Bone marrow (tissue), 2 donors: ENCODE data around the gene GALNTL6.

Experiments used
- DNase-seq, 2 donors: peaks; one replicate each; lab custom pipeline; 2025; lab: John Stamatoyannopoulos, UW

Gene GALNTL6

DNA sequence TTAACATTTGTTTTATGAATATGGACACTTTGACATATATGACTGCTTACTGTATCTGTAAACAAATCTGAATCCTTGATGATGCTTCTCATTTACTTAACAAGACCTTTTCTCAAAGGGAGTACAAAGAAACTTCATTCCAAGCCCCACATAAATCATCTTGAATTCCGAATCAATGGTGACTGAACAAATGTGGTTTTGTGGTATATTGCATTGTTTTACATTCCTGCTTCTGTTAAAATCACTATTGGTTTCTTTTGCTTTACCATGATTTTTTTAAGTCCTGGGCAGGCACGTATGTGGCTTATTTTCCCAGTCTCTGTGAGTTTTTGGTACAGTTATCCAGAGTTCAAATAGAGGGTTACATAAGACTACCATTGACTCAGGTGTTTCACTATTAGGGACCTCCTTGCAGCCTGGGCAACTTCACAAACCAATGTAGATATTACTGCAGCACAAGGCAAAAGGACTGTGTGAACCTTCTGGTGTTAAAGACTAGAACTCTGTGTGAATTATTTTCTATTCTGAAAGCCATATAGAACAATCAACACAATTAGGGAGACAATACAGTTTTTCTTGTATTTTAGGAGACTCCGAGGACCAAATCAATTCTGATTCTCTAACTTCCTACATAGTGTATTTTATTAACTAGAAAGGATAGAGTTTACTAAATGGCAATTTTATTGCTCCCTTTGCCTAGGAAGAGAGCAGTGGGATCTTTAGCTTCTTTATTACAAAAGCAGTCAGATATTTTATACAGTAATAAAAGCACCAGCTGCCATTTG is 196.4 kb downstream of the GALNTL6 start:
- no peak for DNase-seq

DNA sequence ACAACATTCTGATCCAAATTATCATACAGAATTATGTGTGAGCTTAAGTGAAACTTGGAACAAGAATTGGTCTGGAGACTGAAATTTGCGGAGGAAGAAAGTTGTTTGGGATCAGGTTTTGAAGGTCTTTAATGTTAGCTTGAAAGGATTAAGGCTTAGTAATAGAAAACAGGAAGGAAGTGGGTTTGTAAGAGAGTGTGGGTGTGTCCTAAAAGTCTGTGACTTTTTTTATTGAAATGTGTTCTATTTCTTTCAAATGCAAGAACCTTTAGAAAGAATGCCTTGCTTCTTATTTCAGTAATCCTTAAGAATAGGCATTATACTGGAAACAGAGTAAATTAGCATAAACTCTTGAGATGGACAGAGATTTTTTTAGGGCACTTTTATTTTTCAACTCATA is 198.0 kb downstream of the GALNTL6 start:
- no peak for DNase-seq

DNA sequence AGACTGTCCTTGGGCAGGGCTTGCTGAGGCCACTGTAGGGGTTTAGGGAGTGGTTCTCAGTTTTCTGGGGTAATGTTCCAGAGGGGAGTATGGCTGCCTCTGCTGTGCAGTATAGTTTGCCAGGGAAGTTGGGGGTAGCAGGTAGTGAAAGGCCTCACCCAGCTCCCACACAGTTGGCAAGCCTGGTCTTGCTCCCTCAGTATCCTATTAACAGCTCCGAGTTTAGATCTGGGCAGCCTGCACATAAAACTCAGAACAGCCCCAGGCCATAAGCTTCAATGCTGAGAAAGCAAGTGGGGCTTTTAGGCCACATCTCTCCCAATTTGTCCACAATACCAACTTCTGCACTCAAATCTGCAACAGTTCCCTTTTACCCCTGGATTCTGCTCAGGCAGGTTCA is 205.2 kb downstream of the GALNTL6 start:
- DNase-seq: no peak

- no peak for DNase-seq
Observed at GRCh38 chr4:172035562-172035961, 222.4 kb downstream of the GALNTL6 start.

DNA sequence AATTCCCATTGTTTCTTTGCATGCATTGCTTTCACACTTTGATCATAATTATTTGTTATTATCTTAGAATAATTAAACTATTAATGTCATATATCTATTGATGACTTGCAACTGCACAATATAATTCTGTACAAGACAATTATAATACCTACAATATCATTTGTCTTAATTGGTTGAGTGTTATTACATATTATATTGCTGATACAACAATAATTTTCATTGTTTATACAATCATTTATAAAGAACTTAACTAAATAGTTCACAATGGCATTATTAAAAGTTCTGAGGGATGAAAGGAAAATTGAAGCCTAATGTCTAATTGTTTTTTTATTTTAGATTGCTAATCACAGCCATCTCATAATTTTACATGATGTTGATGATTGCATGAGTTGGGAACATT is 227.6 kb downstream of the GALNTL6 start:
- DNase-seq: no peak

GRCh38 chr4:172042714-172043114 is 229.5 kb downstream of the GALNTL6 start:
- DNase-seq: no peak

GRCh38 chr4:172045981-172046380 is 232.8 kb downstream of the GALNTL6 start:
- DNase-seq: no peak

- DNase-seq: no peak
Observed at GRCh38 chr4:172048666-172049065, 235.5 kb downstream of the GALNTL6 start.

DNA sequence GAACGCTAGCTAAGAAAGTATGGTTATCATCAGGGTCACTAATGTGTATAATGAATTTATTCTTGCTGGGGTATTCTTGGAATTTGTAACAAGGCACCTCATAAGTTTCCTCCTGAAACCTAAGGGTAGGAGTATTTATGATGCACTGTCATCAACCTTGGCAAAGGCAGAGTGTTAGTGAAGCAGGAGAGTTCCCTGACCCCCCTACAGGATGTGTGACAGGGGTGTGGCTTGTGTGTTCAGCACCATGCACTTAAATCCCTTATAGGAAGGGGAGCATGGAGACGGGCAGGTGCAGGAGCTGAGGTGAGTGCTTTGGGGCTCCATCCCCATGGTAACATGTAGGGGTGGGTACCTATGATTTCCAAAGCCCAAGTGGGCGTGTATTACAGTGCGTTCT is 237.7 kb downstream of the GALNTL6 start:
- no peak for DNase-seq

GRCh38 chr4:172055046-172055445 is 241.8 kb downstream of the GALNTL6 start:
- DNase-seq: no peak

GRCh38 chr4:172055498-172055897 is 242.3 kb downstream of the GALNTL6 start:
- no peak for DNase-seq

DNA sequence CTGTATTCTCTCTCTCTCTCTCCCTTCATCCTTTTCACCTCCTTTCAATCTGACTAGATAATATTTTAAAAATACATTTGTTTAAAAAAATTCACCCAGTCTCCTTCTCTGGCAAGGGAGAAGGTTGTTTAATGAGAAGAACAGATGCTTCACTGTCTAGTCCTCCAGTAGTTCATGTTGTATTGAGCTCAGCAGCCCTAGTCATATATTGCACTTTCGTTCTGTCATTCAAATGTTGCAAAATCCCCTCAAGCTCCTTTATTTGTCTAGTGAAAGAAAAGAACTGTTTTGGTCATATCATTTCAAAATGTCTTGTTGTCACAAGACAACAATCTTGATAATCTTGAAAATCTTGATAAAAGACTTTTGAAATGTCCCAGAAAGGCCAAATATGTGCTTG is 248.0 kb downstream of the GALNTL6 start:
- DNase-seq: no peak

DNA sequence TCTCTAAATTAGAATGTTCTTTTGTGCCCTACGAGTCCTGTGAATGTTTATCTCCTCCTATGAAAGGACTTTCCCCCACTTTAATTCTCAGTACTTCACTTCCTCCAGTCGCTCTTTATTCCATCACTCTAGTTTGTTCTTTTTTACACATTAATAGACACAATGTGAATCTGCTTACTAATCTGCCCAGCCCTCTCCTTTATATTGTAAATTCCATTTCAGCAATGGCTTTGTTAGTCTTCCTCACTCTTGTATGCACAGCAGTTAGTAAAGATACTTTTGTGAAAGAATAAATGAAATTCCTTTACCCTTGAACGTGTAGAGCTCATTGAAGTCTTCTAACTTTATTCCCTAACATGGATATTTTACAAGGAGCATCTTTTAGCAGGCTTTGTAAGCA is 255.3 kb downstream of the GALNTL6 start:
- DNase-seq: no peak

DNA sequence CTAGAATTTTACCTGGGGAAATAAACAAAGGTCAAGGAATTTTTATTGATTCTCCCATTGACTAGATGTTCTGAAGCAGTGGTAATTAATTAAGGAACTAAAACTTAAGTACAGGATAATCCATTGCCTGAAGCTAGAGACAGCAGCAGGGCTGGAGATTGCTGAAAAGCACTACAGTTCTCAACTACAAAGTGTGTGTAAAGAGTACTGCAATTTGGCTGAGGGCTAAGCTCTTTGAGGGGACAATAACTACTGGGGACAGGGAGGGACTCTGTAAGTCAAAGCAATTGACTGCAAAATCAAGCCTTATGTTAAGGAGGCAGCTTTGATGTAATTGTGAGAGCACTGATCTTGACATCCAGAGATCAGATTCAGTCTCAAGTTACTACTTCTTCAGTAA is 260.4 kb downstream of the GALNTL6 start:
- DNase-seq: no peak

GRCh38 chr4:172083272-172083671 is 270.1 kb downstream of the GALNTL6 start:
- no peak for DNase-seq

DNA sequence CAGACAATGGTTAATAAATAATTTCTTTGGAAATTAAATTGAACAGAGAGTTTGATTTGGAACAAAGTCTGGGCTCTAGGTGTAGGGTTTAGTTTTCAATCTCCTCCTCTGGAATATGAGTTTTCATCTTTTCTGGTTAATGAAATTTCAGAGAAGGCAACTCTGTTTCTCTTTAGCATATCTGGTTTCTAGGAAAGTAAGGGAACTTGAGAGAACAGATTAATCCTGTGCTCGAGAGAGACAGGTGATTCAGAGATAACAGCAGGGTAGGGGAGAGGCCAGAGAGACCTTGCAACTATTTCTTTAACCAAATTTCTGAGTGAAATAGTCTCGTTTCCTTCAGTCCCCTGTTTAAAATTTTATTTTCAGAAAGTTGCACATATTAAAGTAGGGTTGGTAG is 275.4 kb downstream of the GALNTL6 start:
- DNase-seq: no peak

GRCh38 chr4:172095161-172095560 is 282.0 kb downstream of the GALNTL6 start:
- no peak for DNase-seq

DNA sequence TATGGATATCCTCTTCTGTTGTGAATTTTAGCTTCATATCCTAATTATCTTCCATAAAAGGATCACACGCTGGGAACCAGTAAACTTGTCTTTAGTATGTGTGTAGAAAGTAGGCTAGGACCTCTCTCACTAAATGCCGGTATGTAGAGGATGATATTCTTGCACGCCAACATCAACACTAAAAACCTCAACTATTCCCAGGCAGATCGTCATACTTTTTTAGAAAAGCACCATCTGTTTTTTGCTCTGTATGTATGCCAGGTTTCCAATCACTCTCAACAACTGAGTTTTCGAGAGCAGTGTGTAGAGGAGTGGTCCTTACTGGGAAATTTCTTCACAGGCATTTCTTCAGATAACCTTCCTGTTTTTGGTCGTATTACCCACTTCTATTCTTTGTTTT is 283.6 kb downstream of the GALNTL6 start:
- no peak for DNase-seq

DNA sequence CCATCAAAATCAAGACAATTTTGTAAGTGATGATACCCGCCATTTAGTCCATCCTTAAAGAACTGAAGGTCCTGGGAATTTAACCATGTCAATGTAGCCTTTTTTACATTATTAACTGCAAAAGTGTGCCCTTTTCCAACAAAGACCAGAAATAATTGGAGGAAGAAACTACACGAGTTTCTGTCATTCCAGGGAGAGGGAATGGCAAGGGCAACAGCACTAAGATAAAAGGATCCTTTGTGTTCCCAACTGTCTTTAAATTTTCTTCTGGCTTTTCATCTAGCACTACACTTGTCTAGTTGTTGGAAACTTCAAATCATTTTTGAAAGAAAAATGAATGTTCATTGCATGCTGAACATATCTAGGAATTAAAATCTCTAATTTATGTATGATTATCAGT is 286.2 kb downstream of the GALNTL6 start:
- no peak for DNase-seq

DNA sequence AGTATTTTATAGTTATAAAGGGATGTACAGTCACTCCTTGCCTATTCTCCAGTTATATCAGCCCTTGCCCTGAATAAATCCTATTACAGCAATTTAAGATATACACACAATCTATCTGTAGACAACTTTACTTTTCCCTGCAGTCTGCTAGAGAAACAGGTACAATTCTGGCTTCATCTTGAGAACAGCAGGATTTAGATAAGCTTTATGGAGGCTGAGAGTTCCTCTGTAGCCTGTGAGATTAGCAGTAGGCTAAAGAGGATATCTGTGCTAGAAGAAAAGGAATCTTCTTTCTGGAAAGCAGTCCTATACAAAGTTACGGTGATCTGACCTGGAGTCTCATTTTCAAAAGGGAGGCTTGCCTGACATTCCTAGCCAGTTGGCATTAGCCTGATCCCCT is 290.3 kb downstream of the GALNTL6 start:
- no peak for DNase-seq

- no peak for DNase-seq
Observed at GRCh38 chr4:172104539-172104938, 291.3 kb downstream of the GALNTL6 start.

GRCh38 chr4:172105918-172106317 is 292.7 kb downstream of the GALNTL6 start:
- DNase-seq: no peak

GRCh38 chr4:172109466-172109865 is 296.3 kb downstream of the GALNTL6 start:
- DNase-seq: no peak

DNA sequence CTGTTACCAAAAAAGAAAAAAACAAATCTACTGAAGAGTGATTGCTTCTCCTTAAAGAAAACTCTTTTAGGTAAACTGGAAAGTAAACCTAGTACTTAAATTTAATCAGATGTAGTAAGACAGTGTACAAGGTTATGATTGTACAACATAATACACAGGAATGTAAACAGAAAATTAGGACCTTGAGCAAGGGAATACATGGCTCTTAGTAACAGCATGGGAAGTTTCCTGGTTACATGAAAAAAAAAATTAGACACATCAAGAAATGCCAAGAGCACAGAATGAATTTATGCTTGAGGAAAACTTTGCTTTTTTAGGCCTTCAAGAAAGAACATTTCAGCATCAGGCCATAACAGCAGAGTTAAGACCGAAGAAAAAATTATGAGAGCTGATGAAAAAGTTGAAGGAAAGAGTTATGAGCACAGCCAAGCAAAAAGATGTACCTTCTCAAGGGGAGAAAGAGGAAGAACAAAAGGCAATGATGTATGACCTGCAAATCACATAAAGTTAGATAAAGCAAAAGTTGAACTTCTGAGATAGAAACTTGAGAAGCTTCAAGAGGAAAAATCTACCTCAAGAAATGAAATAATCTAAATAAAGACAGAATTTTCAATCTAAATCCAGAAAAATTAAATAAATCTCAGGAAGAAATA is 311.6 kb downstream of the GALNTL6 start:
- no peak for DNase-seq
